ENCODE results near the gene MAMDC4.

DNA sequence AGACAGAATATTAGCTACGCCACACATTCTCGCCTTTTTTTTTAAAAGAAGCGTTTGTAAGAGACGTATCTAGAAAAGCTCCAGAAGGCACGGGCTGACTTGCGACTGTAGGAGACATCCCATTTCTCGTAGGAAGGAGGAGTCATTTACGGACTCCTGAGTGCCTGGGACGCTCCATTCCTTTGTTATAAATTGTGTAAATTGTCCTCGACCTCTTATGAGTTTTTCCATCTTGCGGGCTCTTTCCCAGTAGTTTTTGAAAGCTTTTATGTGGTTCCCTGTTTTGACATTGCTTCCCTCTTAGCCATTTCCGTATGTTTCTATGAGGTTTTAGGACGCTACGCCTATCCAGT is 43.4 kb upstream of the MAMDC4 start:
- TF ChIP-seq, protein P1, sequence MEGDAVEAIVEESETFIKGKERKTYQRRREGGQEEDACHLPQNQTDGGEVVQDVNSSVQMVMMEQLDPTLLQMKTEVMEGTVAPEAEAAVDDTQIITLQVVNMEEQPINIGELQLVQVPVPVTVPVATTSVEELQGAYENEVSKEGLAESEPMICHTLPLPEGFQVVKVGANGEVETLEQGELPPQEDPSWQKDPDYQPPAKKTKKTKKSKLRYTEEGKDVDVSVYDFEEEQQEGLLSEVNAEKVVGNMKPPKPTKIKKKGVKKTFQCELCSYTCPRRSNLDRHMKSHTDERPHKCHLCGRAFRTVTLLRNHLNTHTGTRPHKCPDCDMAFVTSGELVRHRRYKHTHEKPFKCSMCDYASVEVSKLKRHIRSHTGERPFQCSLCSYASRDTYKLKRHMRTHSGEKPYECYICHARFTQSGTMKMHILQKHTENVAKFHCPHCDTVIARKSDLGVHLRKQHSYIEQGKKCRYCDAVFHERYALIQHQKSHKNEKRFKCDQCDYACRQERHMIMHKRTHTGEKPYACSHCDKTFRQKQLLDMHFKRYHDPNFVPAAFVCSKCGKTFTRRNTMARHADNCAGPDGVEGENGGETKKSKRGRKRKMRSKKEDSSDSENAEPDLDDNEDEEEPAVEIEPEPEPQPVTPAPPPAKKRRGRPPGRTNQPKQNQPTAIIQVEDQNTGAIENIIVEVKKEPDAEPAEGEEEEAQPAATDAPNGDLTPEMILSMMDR (conservative IDR thresholded peaks at IDR 0.05; ENCODE audit: low read length), result no peak
- no peak for TF ChIP-seq EZH2phosphoT487 (IDR thresholded peaks at IDR 0.05; ENCODE audit: borderline replicate concordance, low read depth, low read length)
